HG03135 (cell line): ENCODE data around the gene L3MBTL4.
"Not testable (repeated sequence)": the region's sequence is repeated elsewhere in the genome, so short reads cannot be mapped to it uniquely, and the experiment has no call there.

Experiments used
- ATAC-seq: cut with Tn5 transposase; IDR thresholded peaks from one replicate; pipeline ENCODE4 v1.9.1; 2021; ENCODE audit warnings: mild to moderate bottlenecking, moderate library complexity; ENCODE audit not compliant: unreplicated experiment

Gene L3MBTL4

DNA sequence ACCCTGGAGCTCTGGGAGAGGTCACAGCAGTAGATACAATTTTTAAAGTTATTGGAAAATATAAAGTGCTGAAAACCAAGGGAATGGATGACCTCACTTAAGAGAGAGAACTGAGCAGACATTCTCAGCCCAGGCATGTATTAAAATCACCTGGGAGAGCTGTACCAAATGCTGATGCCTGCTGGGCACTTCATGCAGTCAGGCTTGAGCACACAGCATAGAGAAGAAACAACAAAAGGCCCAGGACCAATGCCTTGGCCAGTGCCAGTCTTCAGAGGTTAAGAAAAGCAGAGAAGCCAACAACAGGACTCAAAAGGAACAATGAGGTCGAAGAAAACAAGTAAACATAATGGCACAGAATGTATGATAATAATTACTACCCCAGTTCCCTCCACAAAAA is 211.8 kb downstream of the L3MBTL4 start:
- ATAC-seq: no peak

DNA sequence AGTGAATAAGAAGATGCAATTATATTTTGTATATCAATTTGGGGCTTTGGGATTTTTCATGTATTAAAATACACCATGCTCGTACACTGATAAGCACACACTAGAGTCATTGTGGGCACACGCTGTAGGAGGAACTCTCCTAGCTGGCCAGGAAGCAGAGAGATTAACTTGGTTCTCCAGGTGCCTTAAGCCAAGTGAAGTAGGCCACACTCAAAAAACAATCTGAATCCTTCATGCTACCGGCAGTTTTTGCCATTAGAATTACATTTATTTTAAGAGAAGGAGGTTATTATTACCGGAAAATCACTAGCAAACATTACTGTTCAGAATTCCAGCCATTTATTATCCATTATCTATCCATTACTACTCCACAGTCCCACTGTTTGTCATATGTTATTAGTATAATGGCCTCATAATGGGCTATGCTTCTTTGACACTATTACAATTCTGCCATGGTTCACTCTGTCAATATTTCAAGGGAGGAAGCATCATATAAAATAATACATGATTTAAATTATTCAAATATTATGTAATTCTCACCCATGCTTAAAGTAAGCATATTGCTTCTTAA is 214.4 kb downstream of the L3MBTL4 start:
- ATAC-seq: no peak

DNA sequence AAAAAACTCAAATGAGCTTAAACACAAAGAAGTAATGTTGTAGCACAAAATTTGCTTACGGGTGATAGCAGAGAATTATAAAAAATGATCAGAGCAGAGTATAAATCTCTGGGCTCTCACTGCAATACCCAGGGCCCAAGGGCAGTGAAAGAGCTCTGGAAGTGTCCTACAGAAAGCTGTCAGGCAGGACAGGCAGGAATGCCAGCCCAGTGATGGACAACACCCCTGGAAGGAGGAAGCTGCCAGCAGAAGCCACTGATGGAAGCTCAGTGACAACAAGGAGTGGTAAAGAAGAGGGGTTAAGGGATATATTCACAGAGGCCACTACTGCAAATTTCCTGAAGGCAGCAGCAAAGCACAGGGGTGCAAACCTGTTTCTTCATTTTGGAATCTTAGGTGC is 214.9 kb downstream of the L3MBTL4 start:
- ATAC-seq: no peak

DNA sequence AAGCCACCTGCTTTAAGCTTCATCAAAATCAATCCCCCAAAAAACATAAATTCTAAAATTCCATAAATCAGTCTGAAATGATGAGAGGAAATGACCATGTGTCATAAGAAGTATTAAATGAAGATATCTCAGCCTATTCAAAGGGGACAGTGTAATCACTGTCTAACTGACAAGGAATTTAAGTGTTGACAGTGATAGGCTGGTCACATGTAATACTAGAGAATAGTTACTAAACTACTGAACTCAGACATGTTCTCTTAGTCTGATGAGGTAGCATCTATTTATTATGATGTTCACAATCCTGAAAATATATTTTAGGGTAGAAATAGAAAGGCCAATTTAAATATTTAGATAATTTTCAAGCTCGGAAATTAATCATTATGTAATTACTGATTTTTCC is 216.1 kb downstream of the L3MBTL4 start:
- no peak for ATAC-seq

DNA sequence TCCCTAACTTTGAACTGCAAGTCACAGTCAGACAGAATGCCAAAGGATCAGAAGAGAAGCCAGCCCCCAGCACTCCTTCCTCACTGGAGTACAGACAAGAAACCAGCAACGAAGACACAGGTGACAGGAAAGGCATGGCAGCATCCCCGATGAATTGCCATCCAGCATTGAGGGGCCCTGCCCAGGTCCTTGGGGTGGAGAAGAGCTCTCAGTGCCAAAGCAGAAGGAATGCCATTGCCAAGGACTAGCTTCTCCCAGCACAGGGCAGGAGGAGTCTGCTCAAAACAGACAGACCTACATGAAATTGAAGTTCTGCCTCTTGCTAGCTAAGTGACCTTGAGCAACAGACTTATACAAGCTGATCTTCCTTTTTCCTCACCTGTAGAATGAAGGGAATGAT is 220.1 kb downstream of the L3MBTL4 start:
- no peak for ATAC-seq

DNA sequence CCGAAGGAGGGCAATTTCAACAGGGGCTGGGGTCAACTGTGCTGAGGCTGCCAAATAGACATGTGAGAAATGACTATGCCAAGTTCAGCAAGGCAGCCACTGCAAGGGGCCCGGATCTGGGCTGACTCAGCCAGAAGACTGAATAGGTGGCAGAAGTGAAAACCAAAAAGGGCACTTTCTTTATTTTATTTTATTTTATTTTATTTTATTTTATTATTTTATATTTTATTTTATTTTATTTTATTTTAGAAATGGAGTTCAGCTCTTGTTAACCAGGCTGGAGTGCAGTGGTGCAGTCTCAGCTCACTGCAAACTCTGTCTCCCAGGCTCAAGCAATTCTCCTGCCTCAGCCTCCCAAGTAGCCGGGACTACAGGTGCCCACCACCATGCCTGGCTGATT is 228.9 kb downstream of the L3MBTL4 start:
- ATAC-seq: not testable (repeated sequence)

DNA sequence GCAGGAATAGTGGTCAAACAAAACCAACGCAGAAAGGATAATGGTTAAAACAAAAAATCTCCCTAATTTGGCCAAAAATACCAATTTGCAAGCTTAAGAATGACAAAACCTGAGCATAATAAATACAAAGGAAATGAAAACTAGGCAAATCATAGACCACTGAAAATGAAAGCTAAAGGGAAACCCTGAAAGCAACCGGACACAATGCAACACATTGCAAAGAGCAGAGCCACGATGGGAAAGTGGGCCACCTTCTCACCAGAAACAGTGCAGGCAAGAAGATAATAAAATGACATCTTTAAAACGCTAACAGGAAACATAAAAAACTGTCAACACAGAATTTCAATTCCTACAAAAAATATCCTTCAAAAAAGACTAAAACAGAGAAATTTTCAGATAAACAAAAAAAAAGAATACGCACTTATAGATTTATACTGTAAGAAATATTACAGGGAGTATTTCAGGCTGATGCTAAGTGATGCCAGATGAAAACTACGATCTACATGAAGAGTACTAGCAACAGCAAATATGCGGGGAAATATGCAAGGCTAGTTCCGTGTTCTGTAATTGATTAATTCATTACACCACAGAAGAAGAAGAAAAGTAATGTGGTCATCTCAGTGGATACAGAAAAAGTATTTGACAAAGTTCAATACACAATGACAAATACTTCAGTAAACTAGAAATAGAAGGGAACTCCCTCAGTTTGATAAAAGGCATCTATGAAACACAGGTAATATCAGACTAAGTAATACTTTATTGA is 239.5 kb downstream of the L3MBTL4 start:
- ATAC-seq: no peak

DNA sequence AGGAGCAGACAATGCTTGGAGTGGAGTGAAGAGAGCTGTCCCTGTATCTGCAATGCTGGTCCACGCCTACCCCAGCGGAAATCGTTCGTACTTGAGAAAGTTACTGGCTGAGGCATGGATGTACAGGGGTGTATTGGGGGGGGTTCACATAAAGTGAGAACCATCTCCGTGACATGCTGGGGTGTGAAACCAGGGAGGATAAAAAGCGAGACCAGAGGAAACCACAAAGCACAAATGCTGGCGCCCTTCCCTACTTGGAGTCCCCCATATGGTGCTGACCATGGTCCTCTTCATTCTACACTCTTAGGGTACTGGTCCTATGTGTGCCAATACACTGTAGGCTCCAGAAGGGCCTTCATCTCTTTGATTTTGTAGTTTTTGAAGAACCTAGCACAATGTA is 244.1 kb downstream of the L3MBTL4 start:
- ATAC-seq: no peak

DNA sequence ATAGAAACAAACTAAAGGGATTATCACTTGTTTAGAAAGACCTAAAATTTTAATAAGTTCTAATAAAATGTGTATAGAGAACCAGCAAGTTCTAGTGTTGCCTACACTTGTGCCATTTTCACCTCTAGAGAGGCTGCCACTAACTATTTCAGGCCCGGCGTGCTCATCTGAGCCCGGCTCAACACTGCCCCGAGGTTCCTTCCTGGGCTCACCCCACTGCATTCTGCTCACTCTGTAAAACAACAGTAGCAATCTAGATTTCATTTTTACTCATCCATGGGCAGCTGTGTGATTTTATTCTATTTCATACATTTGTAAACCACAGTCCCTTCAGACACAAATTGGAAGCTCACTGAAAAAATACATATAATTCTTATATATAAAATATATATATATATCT is 253.2 kb downstream of the L3MBTL4 start:
- no peak for ATAC-seq

DNA sequence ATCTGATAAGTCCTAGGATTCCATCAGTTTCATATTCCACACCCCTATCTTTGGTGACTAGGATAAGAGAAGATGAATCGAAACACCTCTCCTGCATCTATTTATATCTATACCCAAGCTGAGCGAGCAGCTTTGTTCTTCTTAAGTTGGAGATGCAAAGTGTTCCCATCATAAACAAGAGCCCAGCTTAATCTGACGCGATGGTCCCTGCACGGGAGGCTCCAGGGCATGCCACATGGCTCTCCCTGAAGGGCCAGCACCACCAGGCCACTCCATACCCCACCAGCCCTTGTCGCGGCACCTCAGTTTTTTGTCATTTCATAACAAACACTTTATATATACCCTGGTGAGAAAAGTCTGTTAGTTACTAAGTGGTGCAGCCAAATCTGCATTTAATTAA is 255.3 kb downstream of the L3MBTL4 start:
- ATAC-seq: no peak

DNA sequence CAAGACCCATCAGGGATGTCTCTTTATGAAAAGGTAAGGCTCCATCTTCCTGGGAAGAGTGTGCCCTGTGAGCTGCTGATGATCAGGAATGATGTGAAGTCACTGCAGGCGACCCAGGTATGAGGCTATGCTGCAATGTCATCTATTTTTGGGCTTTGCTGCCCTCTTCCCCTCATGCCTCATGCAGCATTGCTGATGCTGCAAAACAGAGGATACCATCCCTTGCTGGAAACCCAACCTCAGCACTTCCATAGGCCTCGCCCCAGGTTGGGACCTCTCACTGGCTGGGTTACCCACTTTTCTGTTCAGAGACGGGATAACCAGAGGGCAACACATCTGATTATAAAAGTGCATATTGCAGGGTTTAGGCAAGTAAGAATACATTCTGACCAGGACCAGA is 255.8 kb downstream of the L3MBTL4 start:
- no peak for ATAC-seq

DNA sequence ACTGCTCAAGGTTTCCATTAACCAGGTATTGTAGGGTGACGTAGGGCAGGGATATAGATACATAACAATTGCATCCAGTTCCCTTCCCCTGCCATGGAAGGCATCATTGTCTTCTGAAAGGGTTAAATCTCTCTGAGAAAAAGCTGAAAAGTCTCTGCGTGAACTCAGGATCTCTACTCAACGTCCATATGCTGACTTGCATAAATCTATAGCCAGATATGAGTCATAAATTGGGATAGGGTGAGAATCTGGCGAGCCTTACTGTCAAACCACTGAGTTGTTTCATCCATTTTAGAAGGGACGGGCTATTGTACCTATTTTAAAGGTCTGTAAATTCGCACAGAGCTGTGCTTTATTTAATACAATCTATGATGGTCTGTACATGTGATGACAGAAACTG is 258.3 kb downstream of the L3MBTL4 start:
- no peak for ATAC-seq

DNA sequence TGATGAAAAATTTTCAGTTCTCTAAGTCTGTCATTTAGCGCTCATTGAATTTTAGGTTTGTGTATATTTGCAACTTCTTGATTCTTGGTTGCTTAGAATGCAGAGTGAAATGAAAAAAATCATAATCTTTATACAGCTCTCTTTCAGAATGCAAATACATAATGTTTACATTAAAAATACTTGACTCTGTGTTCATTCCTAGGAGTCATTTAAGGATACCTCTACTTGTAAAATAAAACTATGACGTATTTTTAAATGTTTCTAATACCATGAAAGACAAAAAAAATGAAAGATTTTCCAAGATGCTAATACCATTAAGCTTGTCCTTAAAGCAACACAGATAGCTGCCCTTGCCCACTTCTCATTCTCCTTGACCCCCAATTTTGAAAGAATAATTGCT is 259.0 kb downstream of the L3MBTL4 start:
- no peak for ATAC-seq

DNA sequence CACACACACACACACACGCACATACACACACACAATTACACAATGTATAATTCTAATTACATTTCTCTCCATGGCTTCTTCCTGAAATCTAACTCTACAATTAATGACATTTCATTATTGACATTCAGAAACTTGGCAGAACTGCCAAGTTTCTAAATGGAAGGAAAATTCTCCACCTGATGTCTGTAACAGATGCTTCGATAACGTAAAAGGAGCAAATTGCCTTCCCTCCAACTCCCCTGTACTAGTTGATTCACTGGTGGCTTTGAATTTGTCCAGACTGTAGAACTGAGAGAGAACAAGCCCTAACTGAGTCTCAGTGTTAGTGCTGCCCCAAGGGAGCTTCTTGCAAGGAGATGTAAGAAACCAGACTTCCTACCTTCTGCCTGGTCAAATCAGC is 264.3 kb downstream of the L3MBTL4 start:
- no peak for ATAC-seq

DNA sequence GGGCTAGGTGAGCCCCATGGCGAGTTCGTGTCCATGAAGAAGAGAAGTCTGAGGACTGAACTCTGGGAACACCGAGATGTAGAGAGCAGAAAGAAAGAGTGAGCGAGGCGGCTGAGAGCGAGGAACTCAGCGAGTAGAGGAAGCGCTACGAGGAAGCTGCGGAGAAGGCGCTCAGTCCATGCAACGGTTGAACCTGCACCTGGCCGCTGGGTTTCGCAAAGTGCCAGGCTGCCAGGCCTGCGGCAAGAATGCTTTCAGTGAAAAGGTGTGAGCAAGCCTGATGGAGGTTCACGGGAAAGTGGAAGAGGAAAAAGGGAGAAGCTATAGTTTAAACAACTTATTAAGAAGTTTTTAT is 268.4 kb downstream of the L3MBTL4 start:
- no peak for ATAC-seq

DNA sequence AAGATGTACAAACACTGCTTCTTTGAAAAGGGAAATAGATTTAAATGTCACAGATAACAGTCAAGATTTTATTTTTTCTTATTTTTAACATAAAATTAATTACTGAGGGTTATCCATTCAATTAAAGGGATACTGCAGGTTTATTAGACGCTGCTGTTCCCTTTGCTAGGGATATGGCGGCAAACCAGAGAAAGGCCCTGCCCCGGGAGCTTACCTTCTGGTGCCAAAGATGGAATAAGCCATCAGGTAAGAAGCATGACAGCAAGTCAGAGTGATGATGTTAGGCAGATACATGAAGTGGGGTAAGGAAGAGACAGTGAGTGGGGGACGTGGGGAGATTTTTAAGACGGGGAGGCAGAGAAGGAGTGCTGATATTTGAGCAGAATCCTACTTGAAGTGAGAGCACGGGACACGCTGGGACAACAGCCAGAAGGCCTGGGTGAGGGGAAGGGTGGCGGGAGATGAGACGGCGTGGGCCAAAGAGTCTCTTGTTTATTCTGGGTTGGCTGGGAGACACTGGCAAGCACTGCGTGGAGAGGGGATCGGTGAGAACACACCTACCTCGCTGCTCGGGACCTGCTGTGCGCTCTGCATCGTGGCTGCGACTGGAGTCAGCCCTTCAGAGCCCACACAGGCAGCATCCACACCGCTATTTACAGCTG is 268.9 kb downstream of the L3MBTL4 start:
- no peak for ATAC-seq

DNA sequence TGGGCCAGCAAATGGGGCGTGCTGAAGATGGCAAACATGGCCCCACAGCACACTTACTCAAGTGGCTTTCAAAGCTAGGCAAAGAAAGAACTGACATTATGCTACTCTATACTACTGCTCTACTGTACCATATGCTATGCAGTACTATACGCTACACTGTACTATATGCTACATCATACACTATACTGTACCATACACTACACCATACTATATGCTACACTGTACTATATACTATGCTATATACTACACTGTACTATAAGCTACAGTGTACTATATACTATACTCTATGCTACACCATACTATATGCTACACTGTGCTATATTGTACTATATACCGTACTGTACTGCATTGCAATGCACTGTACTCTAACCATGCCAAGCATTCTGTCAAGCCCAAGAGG is 275.7 kb downstream of the L3MBTL4 start:
- no peak for ATAC-seq

DNA sequence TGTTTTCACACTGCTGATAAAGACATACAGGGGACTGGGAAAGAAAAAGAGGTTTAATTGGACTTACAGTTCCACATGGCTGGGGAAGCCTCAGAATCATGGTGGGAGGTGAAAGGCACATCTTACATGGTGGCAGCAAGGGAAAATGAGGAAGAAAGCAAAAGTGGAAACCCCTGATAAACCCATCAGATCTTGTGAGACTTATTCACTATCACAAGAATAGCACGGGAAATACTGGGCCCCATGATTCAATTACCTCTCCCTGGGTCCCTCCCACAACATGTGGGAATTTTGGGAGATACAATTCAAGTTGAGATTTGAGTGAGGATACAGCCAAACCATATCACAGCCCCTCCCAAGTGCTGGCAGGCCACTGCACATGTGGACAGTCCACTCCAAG is 278.8 kb downstream of the L3MBTL4 start:
- ATAC-seq: not testable (repeated sequence)

DNA sequence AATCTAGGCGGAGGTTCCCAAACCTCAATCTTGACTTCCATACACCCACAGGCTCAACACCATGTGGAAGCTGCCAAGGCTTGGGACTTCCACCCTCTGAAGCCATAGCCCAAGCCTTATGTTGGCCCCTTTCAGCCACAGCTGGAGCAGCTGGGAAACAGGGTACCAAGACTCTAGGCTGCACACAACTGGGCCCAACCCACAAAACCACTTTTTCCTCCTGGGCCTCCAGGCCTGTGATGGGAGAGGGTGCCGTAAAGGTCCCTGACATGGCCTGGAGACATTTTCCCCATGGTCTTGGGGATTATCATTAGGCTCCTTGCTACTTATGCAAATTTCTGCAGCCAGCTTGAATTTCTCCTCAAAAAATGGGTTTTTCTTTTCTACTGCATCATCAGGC is 279.7 kb downstream of the L3MBTL4 start:
- not testable (repeated sequence) for ATAC-seq

DNA sequence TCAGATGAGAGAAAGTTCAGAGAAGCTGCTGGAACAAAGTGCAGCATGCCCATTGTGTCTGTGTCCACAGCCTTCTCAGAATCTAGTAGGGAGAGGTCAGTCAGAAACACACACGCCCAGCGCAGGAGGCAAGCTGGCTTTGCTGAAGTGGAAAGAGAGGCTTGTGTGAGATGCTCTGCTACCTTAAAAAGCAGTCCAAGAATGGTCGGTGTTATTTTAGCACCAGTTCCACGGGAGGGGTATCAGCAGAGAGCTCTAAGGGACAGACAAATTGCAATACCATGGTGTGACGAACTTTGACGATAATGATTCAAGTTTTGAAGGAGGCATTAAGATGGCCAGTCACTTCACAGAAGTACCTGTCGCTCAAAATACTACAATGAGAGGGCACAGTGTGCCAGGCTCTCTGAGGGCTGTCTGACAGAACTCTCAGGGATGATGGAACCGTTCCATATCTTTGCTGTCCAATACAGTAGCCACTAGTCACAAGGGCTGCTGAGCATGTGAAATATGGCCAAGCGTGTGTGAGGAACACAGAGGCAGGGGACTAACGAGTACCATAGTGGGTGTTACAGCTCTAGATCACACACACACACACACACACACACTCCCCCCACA is 281.9 kb downstream of the L3MBTL4 start:
- ATAC-seq: no peak

DNA sequence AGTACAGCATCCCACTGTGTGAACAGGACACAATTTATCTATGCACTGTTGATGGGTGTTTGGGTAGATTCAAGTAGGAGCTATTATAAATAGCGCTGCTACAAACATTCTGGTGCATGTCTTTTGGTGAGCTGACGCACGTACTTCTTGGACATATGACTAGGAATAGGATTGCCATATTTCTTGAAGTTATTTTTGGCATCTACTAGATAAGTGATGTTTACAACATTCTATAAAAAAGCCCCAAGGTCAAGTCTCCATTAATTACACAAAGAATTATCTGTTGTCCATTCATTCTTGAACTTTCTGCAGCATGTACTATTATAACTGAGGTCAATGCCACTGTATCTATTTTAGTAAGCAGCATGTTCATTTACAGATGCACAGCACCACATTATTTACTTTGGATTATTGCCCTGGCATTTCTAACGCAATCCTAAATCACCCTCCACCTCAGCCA is 293.9 kb downstream of the L3MBTL4 start:
- no peak for ATAC-seq

DNA sequence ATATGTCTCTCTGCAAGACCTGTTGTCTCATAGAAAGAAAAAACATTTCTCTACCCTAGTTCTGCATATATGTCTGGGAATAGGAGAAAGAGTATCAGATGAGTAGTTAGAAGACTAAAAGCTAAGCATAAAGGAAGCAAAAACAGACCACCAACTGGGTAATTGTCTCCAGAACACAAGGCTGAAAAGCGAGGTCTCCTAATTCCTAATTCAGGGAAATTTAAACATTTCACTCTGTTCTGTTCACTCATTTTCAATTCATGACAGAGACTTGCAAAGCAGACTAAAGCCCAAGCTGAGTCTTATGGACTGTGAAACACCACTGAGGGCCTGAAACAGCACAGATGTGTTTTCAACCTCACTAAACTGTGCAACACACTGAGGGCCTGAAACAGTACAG is 294.9 kb downstream of the L3MBTL4 start:
- no peak for ATAC-seq
